Measurements from ENCODE around the gene MAB21L1.

Gene MAB21L1

GRCh38 chr13:35448465-35448864 lies 28.0 kb downstream of the MAB21L1 start:
- no peak for DNase-seq (ENCODE audit: low spot score)
- TF ChIP-seq CTCF (IDR thresholded peaks at IDR 0.05; ENCODE audit: extremely low read depth, missing control alignments): no peak

Data from GM20000 (cell line).